ENCODE results near the gene MICAL3.

Gene MICAL3

DNA sequence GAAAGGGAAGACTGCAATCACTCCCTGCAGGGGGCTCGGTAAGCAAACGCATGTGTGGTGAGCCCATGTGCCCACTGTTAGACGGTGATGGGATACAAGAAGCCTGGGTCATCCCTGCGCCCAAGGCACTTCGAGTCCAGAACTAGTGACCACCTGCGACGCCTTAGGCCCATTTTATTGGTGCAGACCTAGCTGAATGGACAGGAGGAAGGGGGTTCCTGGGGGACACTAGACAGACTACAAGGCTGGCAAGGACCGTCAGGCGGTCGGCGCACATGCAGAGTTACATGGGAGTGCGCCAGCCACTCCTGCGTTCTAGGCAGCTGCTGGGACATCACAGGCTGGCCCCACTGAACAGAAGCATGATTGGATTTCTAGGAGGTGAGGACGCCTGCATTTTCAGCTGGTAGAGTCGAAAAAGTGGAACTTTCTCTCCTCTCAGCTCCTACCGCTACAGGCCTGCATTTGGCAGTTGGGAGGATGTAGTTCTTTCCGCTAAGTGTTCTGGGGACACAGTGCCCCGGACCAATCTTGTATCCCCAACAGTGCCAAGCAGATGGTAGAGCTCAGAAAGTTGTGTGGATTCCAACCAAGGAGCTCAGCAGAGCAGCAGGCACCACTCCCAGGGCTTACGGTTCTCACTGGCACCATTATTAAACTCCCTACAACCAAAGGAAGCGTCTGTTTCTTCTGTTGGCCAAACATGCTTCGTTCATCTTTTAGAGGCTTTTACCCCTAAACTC is 285.8 kb downstream of the MICAL3 start:
- TF ChIP-seq, protein P1, sequence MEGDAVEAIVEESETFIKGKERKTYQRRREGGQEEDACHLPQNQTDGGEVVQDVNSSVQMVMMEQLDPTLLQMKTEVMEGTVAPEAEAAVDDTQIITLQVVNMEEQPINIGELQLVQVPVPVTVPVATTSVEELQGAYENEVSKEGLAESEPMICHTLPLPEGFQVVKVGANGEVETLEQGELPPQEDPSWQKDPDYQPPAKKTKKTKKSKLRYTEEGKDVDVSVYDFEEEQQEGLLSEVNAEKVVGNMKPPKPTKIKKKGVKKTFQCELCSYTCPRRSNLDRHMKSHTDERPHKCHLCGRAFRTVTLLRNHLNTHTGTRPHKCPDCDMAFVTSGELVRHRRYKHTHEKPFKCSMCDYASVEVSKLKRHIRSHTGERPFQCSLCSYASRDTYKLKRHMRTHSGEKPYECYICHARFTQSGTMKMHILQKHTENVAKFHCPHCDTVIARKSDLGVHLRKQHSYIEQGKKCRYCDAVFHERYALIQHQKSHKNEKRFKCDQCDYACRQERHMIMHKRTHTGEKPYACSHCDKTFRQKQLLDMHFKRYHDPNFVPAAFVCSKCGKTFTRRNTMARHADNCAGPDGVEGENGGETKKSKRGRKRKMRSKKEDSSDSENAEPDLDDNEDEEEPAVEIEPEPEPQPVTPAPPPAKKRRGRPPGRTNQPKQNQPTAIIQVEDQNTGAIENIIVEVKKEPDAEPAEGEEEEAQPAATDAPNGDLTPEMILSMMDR (conservative IDR thresholded peaks at IDR 0.05; ENCODE audit: low read length), result no peak
- H3K4me3 ChIP-seq (ENCODE audit: low read length), result no peak overlapping the region
- DNase-seq (ENCODE audit: low read depth), result no peak
